Endodermal cell (in vitro differentiated cells): ENCODE results near the gene NEMP1. TPM values are rescaled to one million over a fixed set of nuclear protein-coding genes. Genes with fewer than 3 reads are reported as not detected.
A peak's percentile ranks its signal among the peaks of the same experiment; 100 is the strongest.

ENCODE experiments used
- DNase-seq: peaks from one replicate; pipeline ENCODE4 v3.0.0-alpha.2; 2017
- H3K27ac ChIP-seq: 2 replicates; pipeline ENCODE4 v1.5.1; 2013; ENCODE audit warnings: mild to moderate bottlenecking, low read depth, low read length, moderate library complexity
- H3K27me3 ChIP-seq: 2 replicates; pipeline ENCODE4 v1.6.1; 2013; ENCODE audit warnings: mild to moderate bottlenecking, low read length, moderate library complexity; ENCODE audit not compliant: insufficient read depth, control insufficient read depth, poor library complexity, severe bottlenecking
- H3K36me3 ChIP-seq: 2 replicates; pipeline ENCODE4 v1.7.0; 2013; ENCODE audit warnings: mild to moderate bottlenecking, low read length, moderate library complexity; ENCODE audit not compliant: control insufficient read depth, insufficient read depth
- H3K4me1 ChIP-seq: one replicate; pipeline ENCODE4 v1.7.0; 2013; ENCODE audit warnings: low read length; ENCODE audit not compliant: control insufficient read depth, insufficient read depth
- H3K4me3 ChIP-seq: 2 replicates; pipeline ENCODE4 v1.5.1; 2013; ENCODE audit warnings: mild to moderate bottlenecking, low read length, moderate library complexity
- H3K9ac ChIP-seq: 2 replicates; pipeline ENCODE4 v1.6.1; 2013; ENCODE audit warnings: mild to moderate bottlenecking, low read length, moderate library complexity; ENCODE audit not compliant: poor library complexity, severe bottlenecking; ENCODE audit errors: extremely low read depth
- H3K9me3 ChIP-seq: 2 replicates; pipeline ENCODE4 v1.6.1; 2013; ENCODE audit warnings: mild to moderate bottlenecking, low read length, moderate library complexity; ENCODE audit not compliant: control insufficient read depth
- H3K27ac Mint-ChIP-seq: 2 replicates; pipeline ENCODE4 v1.8.0; 2020; ENCODE audit warnings: mixed read lengths
- H3K27me3 Mint-ChIP-seq: 2 replicates; pipeline ENCODE4 v1.8.0; 2021; ENCODE audit warnings: mild to moderate bottlenecking, mixed read lengths; ENCODE audit not compliant: insufficient read depth
- H3K36me3 Mint-ChIP-seq: 2 replicates; pipeline ENCODE4 v1.8.0; 2020; ENCODE audit warnings: low read depth, mixed read lengths
- H3K4me1 Mint-ChIP-seq: 2 replicates; pipeline ENCODE4 v1.8.0; 2020; ENCODE audit warnings: mixed read lengths
- H3K4me3 Mint-ChIP-seq: 2 replicates; pipeline ENCODE4 v1.8.0; 2020; ENCODE audit warnings: mild to moderate bottlenecking, moderate library complexity, mixed read lengths
- H3K9me3 Mint-ChIP-seq: 2 replicates; pipeline ENCODE4 v1.8.0; 2020; ENCODE audit warnings: mild to moderate bottlenecking, mixed read lengths
- WGBS, 2 experiments: methylation state at CpG; one replicate each; pipeline versions ENCODE4 v1.1.5 to v1.1.7; 2013; ENCODE audit warnings: missing lambda C conversion rate in 2 of 2, mixed read lengths in 1 of 2; ENCODE audit not compliant: insufficient coverage in 1 of 2, insufficient read length in 1 of 2; 5-methylcytosine and 5-hydroxymethylcytosine counted together
- total RNA-seq, 2 donors: library from RNA; stranded (reverse); fragmentation: NEBNext Ultra II Directional in 1 of 2; extraction: Animal tissue kit (Norgen Biotek cat#: 25700) in 1 of 2; gene quantifications; 2 replicates in 1 of 2; 3 replicates in 1 of 2; pipeline ENCODE4 v1.2.1, GENCODE V29; 2021
- TF ChIP-seq, protein P1 (sequence below): fragments of 200-600 bp; sonication (generic); conservative IDR thresholded peaks from 2 replicates; pipeline ENCODE4 v1.5.0; 2021; ENCODE audit warnings: antibody characterized with exemption, mild to moderate bottlenecking

The NEMP1 gene
- total RNA-seq, 2 donors from 2014 or later = 36.3 to 52.6 TPM

DNA sequence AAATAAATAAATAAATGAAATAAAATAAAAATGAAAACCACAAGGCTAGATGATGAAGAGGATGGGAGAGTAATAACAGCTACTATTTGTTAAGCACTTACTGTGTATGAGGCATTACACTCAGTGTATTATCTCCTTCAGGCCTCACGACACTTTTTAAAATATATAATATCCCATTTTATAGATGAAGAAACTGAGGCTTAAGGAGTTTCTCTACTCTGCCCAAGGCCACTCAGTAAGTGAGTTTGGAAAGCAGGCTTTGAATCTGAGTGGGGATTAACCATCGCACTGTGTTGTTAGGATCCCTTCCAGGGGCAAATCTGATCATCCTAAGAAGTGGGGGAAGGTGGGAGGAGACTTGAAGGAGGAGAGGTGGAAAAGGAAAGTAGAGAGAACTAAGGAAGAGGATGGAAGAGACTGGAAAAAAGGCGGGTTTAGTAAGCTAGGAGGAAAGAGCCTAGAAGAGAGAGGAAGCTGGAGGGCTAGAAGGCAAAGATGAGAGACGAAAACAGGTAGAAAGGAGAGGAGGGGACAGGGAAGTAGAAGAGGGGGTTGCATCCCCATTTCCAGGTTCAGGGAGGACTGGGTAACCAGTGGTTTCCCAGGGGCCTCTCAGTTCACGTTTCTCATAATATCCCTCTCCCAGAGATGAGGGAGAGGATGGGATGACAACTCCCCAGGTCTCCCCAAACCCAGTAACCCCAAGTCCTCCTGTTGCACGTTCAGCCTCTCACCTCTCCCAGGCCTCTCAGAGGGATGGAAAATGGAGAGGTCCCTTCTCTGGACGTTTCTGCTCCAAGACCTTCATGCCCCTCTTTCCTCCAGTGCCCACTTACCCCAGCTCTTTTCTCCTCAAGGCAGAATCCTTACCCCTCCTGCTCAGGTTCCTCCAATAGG is 30.9 kb upstream of the NEMP1 start:
- Histone ChIP-seq H3K9me3 (no peaks in the 10 kb centered on the region), H3K9ac (no peak overlapping the region), H3K4me3 (peak overlapping the region; percentile 84), H3K4me1 (no peaks in the 10 kb centered on the region), H3K27ac (no peak overlapping the region), H3K27me3 (no peaks in the 10 kb centered on the region), H3K36me3 (no peaks in the 10 kb centered on the region)
- no peaks in the 10 kb centered on the region for H3K9me3 Mint-ChIP-seq
- TF ChIP-seq, protein P1, sequence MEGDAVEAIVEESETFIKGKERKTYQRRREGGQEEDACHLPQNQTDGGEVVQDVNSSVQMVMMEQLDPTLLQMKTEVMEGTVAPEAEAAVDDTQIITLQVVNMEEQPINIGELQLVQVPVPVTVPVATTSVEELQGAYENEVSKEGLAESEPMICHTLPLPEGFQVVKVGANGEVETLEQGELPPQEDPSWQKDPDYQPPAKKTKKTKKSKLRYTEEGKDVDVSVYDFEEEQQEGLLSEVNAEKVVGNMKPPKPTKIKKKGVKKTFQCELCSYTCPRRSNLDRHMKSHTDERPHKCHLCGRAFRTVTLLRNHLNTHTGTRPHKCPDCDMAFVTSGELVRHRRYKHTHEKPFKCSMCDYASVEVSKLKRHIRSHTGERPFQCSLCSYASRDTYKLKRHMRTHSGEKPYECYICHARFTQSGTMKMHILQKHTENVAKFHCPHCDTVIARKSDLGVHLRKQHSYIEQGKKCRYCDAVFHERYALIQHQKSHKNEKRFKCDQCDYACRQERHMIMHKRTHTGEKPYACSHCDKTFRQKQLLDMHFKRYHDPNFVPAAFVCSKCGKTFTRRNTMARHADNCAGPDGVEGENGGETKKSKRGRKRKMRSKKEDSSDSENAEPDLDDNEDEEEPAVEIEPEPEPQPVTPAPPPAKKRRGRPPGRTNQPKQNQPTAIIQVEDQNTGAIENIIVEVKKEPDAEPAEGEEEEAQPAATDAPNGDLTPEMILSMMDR = no peak
- peaks cover 34% of the 10 kb centered on the region for H3K36me3 Mint-ChIP-seq
- peak overlapping the region; percentile 98 for H3K27ac Mint-ChIP-seq
- H3K4me3 Mint-ChIP-seq = peak overlapping the region; percentile 82
- DNase-seq = no peak
- H3K27me3 Mint-ChIP-seq = peaks cover 4% of the 10 kb centered on the region
- 81 to 90% methylated on average over 5 to 6 of the region's 7 CpGs for WGBS, 2 experiments
- peaks cover 24% of the 10 kb centered on the region for H3K4me1 Mint-ChIP-seq

DNA sequence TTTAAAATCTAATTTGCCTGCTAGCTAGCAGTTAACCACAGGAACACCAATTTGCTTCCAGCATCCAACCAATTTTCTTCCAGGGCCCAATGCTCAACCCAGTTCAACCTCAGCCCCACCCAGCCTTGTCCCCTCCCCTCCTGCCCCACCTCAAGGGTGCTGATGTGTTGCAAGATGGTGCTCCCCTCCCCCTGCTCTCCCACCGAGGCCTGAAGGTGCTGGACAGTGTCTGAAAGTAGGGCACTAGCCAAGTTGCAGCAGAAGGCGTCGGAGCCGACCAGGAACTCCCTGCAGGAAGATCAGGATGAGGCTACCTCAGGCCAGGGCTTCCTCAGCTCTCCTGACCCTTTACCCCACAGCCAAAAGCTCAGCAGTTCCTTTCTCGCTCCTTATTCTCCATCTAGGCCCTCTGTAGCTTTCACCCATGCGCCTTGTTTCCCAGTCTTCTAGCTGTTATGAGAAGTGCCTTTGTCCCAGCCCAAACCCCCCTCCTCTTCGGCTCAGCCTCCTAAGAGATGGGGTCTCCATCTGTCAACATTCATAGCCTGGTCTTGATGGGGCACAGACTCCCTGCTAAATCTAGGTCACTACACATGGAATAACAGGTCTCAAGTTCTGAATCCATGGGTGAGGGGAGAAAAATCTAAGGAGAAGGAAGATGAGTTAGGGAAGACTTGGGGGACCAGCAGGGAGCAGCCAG is 29.0 kb upstream of the NEMP1 start:
- Histone ChIP-seq H3K4me1 (peaks cover under 1% of the 10 kb centered on the region), H3K36me3 (no peaks in the 10 kb centered on the region), H3K27ac (no peak overlapping the region), H3K9me3 (no peaks in the 10 kb centered on the region), H3K9ac (no peak overlapping the region), H3K27me3 (no peaks in the 10 kb centered on the region), H3K4me3 (no peak overlapping the region)
- TF ChIP-seq, protein P1 = no peak
- Mint-ChIP-seq H3K27me3 (no peaks in the 10 kb centered on the region), H3K4me3 (no peak overlapping the region), H3K9me3 (no peaks in the 10 kb centered on the region), H3K36me3 (peaks cover 42% of the 10 kb centered on the region), H3K4me1 (peaks cover 24% of the 10 kb centered on the region), H3K27ac (peak overlapping the region; percentile 24)
- WGBS, 2 experiments = 94% methylated on average over 5 to 7 of the region's 7 CpGs
- DNase-seq = no peak

DNA sequence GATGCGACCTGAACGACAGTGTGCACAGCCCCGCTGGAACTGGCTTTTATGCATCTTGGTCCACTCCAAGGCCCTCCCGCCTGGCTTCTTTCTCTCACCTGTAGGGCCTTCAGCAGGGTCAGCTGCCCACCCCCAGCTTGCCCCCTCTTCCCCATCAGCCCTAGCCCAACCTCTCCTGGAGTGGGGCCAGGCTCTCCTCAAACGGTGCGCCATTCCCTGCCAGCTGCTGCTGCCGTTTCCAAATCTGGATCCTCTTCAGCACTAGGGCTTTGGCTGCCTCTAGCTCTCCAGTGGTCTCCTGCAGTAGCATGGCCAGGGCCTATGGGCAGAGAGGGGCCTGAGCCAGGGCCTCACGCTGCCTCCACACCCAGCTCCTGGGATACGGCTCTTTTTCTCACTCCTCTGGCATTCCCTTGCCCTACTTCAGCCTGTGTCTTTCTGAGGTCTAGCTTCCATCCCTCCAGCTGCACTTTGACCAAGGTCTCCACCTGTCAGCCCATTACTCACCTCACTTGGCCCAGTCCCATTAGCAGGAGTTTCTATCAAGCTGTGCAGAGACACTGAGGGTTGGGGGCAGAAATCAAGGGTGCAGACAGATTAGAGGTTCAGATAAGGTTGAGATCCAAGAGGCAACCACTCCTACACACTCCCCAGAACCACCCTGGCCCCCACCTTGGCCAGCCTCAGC is 27.6 kb upstream of the NEMP1 start:
- Histone ChIP-seq H3K36me3 (no peaks in the 10 kb centered on the region), H3K27ac (no peak overlapping the region), H3K4me1 (peaks cover 5% of the 10 kb centered on the region), H3K27me3 (no peaks in the 10 kb centered on the region), H3K9ac (no peak overlapping the region), H3K4me3 (no peak overlapping the region), H3K9me3 (no peaks in the 10 kb centered on the region)
- H3K4me1 Mint-ChIP-seq = peaks cover 11% of the 10 kb centered on the region
- H3K27ac Mint-ChIP-seq = peak overlapping the region; percentile 36
- no peak overlapping the region for H3K4me3 Mint-ChIP-seq
- H3K27me3 Mint-ChIP-seq = no peaks in the 10 kb centered on the region
- H3K36me3 Mint-ChIP-seq = peaks cover 50% of the 10 kb centered on the region
- WGBS, 2 experiments = 90 to 95% methylated on average over 4 to 9 of the region's 9 CpGs
- no peaks in the 10 kb centered on the region for H3K9me3 Mint-ChIP-seq
- TF ChIP-seq, protein P1 = no peak
- no peak for DNase-seq
